Measurements from ENCODE around the gene VIT.

DNA sequence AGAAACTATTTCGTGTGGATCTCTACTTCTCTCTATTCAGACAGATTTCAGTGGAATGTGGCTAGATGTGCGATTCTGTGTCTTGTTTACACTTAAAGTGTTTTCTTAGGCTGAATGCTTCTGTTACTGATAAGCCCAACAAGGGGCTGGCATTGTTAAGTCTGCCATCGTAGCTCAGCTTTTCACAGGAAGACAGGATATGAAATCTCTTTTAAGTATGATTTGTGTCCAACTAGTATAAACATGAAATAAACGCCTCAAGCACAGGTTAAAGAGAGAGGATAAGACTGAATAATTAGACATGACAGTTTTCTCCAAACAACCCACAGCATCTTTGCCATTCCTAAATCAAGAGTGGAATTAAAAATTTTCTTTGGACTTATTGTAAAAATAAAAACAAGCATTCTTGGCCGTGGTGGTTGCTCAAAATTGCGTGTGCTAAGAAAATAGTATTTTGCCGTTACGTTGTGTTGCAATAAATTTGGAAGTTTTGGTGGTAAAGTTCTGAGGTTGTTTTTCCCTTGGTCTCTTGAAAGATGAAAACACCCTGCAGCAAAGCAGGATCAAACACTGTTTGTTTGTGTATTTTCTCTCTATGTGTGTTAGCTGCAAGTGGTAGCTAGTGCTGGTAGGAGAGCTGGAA lies 1.0 kb downstream of the VIT start:
- TF ChIP-seq CTCF (IDR thresholded peaks at IDR 0.05) (no peak), POLR2A (IDR thresholded peaks at IDR 0.05; ENCODE audit: low read depth) (no peak), EP300 (IDR thresholded peaks at IDR 0.05) (no peak)

All from esophagus muscularis mucosa (tissue), 4 donors.